Tibial nerve (tissue), 4 donors: ENCODE measurements around the gene FDX2.

Source experiments
- CTCF ChIP-seq, 5 experiments: fragments of 200-600 bp in 3 of 5; fragments of 450-650 bp in 2 of 5; sonication (generic) in 3 of 5; IDR thresholded peaks; one replicate each; pipeline ENCODE4 v1.5.1; 2016 to 2019; ENCODE audit warnings: antibody characterized with exemption in 5 of 5, mild to moderate bottlenecking in 3 of 5, moderate library complexity in 2 of 5
- EP300 ChIP-seq, 2 donors: sonication (generic); formaldehyde crosslinking; IDR thresholded peaks; one replicate each; pipeline ENCODE4 v1.6.1; 2017; ENCODE audit warnings: antibody characterized with exemption in 2 of 2, mild to moderate bottlenecking in 1 of 2
- POLR2A ChIP-seq, 2 donors: fragments of 450-650 bp; IDR thresholded peaks; one replicate each; pipeline ENCODE4 v1.6.1; 2017; ENCODE audit warnings: antibody characterized with exemption in 2 of 2, mild to moderate bottlenecking in 2 of 2, moderate library complexity in 2 of 2

- no peak for TF ChIP-seq POLR2A (IDR thresholded peaks at IDR 0.05)
- no peak for TF ChIP-seq CTCF (IDR thresholded peaks at IDR 0.05)
- no peak for TF ChIP-seq EP300 (IDR thresholded peaks at IDR 0.05)
Measured at GRCh38 chr19:10335352-10335985, 19.7 kb upstream of the FDX2 start.
